ENCODE results near the gene DENND4B.
A peak's percentile ranks its signal among the peaks of the same experiment; 100 is the strongest.

DENND4B gene

DNA sequence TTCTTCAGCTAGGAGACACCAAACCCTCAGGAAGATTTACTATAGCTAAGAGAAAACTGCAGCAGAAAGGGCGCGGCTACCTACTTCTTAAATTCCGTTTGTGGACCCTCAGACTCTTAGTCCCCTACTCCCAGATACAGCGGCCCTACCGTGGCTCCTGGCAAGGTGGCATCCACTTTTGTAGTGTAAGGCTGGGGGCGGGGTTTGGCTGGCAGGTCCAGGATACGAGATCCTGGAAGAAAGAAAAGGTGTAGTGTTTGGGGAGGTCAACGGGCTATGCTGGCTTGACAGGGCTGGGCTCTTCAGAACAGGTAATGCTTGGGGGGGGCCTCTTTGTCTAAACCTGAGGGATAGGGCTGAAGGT lies 21.5 kb upstream of the DENND4B start:
- no peak for DNase-seq

DNA sequence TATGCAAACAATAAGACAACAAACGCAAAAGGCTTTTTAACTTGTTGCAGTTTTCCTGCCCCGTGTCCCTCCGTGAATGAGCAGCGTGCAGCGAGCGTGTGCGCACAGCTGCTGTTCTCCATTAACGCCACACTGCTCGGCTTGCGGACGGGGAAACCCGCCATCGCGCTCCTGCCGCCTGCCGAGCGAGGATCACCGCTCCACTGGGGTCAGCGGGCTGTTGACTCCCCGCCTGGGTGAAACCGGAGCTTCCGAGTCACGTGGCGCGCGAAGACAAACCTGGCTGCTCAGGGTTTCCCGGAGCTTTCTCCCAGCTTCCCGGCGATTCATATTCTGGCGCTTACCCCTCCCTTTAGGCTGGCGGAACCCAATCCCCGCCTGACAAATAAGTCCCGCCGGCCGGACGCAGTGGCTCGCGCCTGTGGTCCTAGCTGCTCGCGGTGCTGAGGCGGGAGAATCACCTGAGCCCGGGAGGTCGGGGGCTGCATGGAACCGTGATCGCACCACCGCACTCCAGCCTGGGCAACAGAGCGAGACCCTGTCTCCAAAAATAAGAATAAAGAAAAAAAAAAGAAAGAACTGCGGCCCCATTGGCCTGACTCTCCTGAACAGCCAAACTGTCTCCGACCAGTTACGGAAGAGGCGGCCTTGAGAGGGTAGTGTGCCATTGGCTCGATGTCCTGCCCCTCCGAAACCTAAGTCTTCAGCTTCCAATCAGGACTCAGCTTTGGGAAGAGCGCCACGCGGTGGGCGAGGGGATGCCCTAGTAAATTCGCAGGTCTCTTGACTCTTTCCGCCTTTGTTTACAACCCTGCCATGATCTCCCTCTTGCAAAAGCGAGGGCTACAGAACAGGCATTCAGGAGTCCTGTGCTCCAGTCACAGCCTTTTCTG lies 20.8 kb upstream of the DENND4B start, which contains the start of gene CREB3L4:
TSS of gene CREB3L4 (plus strand) at position 796 of the 893 bp plus-strand sequence. CDS start 624 bp downstream, outside the sequence.
- DNase-seq, result peak; percentile 92 to 97 (median 96)

- DNase-seq, result peak in 1 of 4 experiments; percentile 51
Observed at GRCh38 chr1:153963850-153964331, 17.4 kb upstream of the DENND4B start.

GRCh38 chr1:153963030-153963849 lies 16.7 kb upstream of the DENND4B start, which contains the start of gene SLC39A1:
TSS of gene SLC39A1 (minus strand) at chr1:153963537. CDS start at chr1:153962715, 822 bp downstream.
- peak; percentile 96 to 99 (median 98) for DNase-seq

- peak; percentile 71 to 86 (median 85) for DNase-seq
Observed at GRCh38 chr1:153962088-153963029, 15.8 kb upstream of the DENND4B start.

- peak in 1 of 4 experiments; percentile 40 for DNase-seq
Observed at GRCh38 chr1:153961421-153961820, 14.9 kb upstream of the DENND4B start.

- DNase-seq, result no peak
Observed at GRCh38 chr1:153960206-153960605, 13.7 kb upstream of the DENND4B start.

DNA sequence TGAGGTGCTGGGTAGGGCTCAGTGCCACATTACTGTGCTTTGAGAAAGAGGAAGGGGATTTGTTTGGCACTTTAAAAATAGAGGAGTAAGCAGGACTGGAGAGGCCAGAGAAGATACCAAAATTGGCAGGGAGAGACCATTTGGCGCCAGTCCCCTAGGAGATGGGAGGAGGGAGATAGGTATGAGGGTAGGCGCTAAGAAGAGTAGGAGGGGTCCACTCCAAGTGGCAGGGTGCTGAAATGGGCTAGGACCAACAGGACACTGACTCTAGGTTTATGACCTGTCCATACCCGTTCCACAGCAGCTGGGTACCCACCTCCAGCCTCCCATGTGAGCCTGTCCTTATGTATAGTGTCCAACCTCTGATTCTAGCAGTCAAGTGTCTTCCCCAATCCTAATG lies 12.9 kb upstream of the DENND4B start:
- DNase-seq, result no peak

DNA sequence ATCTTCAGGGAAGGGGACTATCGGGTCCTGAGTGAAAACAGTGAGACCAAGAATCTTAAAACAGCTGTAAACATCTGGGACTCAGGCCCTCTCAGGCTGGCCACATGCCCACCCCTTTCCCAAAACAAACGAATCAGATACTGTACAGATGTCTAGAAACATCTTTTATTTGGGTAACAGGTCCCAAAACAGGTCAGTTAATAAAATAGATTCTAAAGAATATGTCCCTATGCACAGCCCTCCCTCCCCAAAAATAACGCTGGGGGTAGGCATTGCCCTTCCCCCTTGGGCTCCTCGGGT lies 12.4 kb upstream of the DENND4B start:
- no peak for DNase-seq

DNA sequence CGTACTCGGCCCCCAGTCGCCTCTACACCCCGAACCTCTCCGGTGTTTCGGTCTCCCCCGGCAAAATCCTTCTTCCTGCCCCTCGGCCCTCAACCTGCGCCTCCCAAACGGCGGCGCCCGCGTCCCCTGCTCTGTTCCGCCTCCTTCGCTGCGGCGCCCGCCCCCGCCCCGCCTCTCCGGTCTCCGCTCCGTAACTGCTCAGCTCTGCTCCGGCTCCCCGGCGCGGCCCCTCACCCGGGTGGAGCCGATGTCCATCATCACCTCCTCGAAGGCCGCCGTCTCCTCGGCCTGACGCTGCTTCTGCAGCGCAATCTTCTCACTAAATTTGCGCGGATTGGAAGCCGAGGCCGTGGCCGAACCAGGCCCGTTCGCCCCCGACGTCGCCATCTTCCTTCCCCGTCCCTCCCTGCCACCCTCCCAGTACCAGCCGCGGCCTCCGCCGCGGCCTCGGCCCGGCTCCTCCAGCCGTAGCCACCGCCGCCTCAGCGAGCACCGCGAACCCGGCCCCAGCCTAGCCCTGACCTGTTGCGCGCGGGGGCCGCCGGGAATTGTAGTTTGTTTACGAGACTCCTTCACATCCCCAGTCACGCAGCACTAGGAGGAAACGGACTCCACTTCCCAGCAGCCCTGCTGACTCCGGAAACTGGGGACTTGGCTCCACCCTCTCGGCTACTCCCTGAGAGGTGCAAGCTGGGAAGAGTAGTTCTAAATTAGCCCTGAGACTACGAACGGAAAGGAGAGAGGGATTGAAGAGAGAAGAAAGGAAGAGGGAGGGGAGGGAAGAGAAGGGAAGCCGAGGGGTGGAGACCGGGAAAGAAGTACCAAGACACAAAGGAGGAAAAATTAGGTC lies 11.8 kb upstream of the DENND4B start, which contains the start of gene CRTC2:
TSS of gene CRTC2 (minus strand) at position 502 of the 850 bp plus-strand sequence. CDS start at position 387, 115 bp downstream.
- peak; percentile 97 to 99 (median 98) for DNase-seq

- DNase-seq, result peak in 2 of 4 experiments; percentile 29 to 34
Observed at GRCh38 chr1:153957744-153958110, 11.2 kb upstream of the DENND4B start.

- no peak for DNase-seq
Observed at GRCh38 chr1:153956997-153957715, 10.6 kb upstream of the DENND4B start.

- DNase-seq, result no peak
Observed at GRCh38 chr1:153954826-153955225, 8.3 kb upstream of the DENND4B start.

DNA sequence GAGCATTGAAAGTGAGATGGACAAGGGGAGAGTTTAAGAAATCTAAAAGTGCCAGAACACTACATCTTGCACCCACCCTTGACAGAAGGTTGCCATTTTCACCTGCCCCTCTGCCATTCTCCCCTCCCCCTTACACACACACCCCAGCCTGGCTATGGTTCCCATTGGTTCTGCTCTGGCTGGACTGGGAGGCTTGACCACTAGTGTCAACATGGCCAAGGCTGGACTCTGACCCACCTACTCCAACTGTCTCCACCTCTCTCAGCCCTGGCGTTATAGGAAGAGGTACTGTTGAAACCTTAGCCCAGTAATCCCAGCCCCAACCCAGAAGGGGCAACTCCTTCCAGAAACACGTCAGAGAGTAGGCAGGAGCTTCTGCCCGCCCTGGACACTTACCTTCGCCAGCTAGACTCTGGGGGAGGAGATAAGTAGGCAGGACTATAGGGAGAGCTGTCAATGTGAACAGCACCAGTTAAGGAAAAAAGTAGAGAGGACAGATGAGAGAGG lies 7.4 kb upstream of the DENND4B start:
- no peak for DNase-seq

DNA sequence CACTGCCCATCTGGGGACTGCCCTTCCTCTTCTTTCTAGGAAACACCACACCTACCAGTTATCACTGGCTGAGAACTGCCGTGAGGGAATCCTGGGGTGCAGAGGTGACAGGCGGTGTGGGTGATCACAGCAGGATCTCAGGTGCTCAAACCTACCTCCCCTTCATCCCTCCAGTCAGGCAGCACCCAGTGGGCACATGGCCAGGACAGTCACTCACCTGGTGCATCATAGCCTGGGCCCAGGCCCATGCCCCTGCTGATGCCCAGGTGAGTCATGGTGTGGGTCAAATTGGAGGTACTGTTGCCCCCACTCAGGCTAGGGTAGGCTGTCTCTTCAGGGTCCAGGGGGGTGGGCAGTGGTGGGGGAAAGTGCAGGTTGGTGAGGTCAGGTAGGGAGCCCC lies 5.3 kb upstream of the DENND4B start:
- DNase-seq, result no peak

DNA sequence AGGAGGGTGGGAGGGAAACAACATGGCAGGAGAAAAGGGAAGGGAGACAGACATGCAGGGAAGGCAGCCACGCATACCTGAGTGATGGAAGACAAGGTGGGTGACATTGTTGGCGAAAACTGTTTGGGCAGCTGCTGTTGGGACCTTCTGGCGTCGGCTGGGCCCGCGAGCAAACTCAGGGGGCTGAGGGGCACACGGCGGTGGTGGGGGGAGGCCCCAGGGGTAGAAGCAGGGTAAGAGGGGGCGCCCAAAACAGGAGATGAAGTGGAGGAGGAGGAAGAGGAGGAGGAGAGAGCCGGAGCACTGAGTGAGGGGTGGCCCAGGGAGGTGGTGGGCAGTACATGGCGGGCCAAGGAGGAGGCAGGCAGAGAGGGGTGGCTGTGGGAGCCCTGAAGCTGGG lies 4.7 kb upstream of the DENND4B start:
- no peak for DNase-seq

DNA sequence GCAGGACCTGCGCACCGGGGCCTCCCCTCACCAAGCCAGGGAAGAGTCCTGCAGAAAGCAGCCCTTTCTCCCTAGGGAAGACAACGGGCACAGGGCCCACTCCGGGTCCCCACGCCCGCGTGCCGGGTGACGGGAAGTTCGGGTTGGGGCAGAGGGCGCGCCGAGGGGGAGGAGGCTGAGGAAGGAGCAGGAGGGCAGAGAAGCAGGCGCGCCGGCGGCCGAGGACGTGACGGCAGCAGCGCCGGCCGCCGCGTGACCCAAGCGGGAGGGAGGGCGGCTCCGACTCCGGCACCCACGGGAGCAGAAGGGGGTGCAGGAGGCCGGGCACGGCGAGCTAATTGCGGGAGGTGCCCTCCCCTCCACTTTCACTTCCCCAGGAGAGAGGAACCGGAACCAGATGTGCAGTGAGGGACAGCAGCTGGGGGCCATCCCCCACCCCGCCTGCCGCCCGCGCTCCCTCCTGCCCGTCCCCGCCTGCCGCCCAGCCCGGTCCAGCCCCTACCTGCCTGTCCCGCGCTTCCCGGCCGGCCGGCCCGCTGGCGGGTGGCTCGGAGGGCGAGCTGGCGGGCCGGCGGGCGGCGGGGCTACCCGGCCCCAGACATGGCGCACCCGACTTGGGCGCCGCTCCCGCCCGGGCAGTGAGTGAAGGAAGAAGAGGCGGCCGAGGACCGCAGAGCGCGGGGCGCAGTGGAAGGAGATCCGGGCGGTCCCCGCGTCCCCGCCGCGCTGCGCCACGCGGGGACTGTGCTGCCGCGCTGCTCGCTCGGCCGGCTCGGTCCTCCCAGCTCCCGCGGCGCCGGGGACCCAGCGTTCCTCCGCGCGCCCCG lies 510 bp downstream of the DENND4B start:
- peak; percentile 98 to 100 (median 99) for DNase-seq

DNA sequence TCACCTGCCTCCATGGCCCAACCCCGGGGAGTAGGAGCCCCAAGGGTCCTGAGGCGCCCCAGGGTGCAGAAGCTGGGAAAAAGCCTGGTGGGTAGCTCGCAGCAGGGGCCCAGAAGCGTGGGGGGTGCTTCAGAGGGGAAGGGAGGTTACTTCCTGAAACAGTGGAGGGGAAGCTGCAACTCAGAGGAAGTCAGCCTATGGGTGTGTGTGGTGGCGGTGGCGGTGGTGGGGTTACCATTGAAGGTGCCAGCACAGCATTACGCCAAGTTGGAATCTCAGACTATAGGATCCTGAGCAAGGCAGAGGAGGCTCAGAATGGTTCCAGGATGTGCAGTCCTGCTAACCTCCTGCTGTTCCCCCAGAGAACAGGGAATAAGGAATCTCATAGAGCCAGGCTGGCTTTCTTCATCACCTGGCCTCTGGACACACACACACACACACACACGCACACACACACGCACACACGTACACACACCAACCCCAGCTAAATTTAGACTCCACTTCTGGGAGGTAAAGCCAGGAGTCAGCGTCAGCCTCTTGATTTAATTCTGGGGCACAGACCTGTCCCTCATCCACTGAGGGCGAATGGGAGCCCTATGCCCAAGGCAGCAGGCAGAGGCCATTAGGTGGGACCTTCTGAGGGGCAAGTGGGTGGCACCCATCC lies 1.3 kb downstream of the DENND4B start:
- DNase-seq, result peak; percentile 91 to 96 (median 95)

DNA sequence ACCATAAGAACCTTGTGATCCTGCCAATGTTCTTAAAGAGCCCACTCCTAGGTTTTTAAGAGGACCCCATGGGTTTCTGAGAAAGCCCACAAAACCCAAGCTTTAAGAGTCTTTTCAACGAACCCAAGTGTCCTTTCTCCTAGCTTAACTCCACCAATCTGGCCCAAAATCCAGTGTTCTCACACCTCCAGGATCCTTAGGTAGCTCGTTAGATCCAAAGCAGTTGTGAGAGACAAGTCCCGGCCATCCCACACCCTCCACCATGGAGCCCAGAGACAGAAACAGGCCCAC lies 1.7 kb downstream of the DENND4B start:
- no peak for DNase-seq

Measured in suppressor macrophage (primary cell).